HFFc6 (cell line): ENCODE measurements around the gene HEATR3. TPM values are rescaled to one million over a fixed set of nuclear protein-coding genes. Genes with fewer than 3 reads are reported as not detected.
"Not testable (repeated sequence)": the region's sequence is repeated elsewhere in the genome, so short reads cannot be mapped to it uniquely, and the experiment has no call there.

Experiments
- DNase-seq: peaks from one replicate; pipeline ENCODE4 v3.0.0-alpha.2; 2018
- H3K27ac Mint-ChIP-seq: 2 replicates; pipeline ENCODE4 v1.8.0; 2020; ENCODE audit warnings: mild to moderate bottlenecking, mixed read lengths
- H3K27me3 Mint-ChIP-seq: 2 replicates; pipeline ENCODE4 v1.8.0; 2021; ENCODE audit warnings: mild to moderate bottlenecking, moderate library complexity, mixed read lengths; ENCODE audit not compliant: insufficient read depth
- H3K36me3 Mint-ChIP-seq: 2 replicates; pipeline ENCODE4 v1.8.0; 2021; ENCODE audit warnings: low read depth, mixed read lengths
- H3K4me1 Mint-ChIP-seq: 2 replicates; pipeline ENCODE4 v1.8.0; 2020; ENCODE audit warnings: low read depth, mixed read lengths
- H3K4me3 Mint-ChIP-seq: 2 replicates; pipeline ENCODE4 v1.8.0; 2020; ENCODE audit warnings: mild to moderate bottlenecking, moderate library complexity, mixed read lengths
- H3K9me3 Mint-ChIP-seq: 2 replicates; pipeline ENCODE4 v1.8.0; 2020; ENCODE audit warnings: mild to moderate bottlenecking, mixed read lengths
- CTCF ChIP-seq: fragments of 200-600 bp; sonication (generic); IDR thresholded peaks from 2 replicates; pipeline ENCODE4 v1.5.0; 2021; ENCODE audit warnings: antibody characterized with exemption, mild to moderate bottlenecking
- total RNA-seq, 6 experiments: library from RNA; stranded (reverse); fragmentation: NEBNext Ultra II Directional; extraction: Animal tissue kit (Norgen Biotek cat#: 25700); gene quantifications; 2 replicates in 1 of 6; 3 replicates in 5 of 6; pipeline ENCODE4 v1.2.3, GENCODE V29; 2021

The HEATR3 gene
- total RNA-seq, 6 experiments from 2014 or later = 17.2 to 23.8 (median 19.6) TPM

DNA sequence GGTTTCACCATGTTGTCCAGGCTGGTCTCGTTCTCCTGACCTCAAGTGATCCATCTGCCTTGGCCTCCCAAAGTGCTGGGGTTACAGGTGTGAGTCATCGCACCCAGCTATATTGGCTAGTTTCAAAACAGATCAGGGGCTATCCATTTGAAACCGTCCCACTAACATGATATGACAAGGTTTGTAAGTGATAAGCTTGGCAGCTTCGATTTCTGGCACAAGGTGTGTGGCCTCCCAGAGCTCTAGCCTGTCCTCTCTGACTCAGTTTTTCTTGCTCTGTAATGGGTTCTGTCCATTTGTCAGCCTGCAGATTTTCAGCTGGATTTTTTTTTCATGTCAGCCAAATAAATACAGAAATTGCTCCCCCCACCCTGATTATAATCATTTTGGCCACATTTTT is 55.5 kb downstream of the HEATR3 start:
- H3K27ac Mint-ChIP-seq = no peak overlapping the region
- peaks cover 5% of the 10 kb centered on the region; the same call in 1 of the 2 replicates for H3K36me3 Mint-ChIP-seq
- no peaks in the 10 kb centered on the region for H3K9me3 Mint-ChIP-seq
- no peak overlapping the region for H3K4me3 Mint-ChIP-seq
- H3K4me1 Mint-ChIP-seq = no peaks in the 10 kb centered on the region
- no peak for DNase-seq
- no peak for TF ChIP-seq CTCF
- H3K27me3 Mint-ChIP-seq = peaks cover 20% of the 10 kb centered on the region

DNA sequence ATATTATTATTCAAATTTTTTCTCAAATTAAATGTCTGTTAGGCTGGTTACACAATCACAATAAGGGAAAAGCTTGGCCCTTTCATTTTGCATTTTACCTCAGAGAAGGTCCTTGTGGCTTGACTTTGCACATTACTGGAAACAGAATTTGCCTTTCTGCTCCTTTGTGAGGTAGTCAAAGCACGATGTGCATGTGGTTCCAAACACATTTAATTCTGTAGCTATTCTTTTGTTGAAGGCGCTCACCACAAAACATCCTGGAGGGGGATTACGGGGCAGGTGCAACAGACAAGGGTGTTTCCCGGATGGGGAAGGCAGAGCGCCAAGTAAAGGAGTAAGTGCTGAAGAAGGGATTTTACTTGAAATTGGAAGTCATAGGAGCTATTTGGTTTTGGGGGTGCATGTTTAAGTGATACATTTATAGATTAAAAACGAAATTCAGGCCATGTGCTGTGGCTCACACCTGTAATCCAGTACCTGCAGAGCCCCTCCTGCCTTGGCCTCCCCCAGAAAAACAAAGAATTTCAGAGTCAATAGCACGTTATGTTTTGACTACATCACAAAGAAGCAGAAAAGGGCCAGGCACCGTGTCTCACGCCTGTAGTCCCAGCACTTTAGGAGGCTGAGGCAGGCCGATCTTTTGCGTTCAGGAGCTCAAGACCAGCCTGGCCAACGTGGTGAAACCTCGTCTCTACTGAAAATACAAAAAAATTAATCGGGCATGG is 56.1 kb downstream of the HEATR3 start:
- no peak for TF ChIP-seq CTCF
- Mint-ChIP-seq H3K27ac (no peak overlapping the region), H3K4me1 (no peaks in the 10 kb centered on the region), H3K27me3 (peaks cover 20% of the 10 kb centered on the region), H3K4me3 (no peak overlapping the region), H3K9me3 (no peaks in the 10 kb centered on the region), H3K36me3 (peaks cover 5% of the 10 kb centered on the region; the same call in 1 of the 2 replicates)
- DNase-seq = no peak

DNA sequence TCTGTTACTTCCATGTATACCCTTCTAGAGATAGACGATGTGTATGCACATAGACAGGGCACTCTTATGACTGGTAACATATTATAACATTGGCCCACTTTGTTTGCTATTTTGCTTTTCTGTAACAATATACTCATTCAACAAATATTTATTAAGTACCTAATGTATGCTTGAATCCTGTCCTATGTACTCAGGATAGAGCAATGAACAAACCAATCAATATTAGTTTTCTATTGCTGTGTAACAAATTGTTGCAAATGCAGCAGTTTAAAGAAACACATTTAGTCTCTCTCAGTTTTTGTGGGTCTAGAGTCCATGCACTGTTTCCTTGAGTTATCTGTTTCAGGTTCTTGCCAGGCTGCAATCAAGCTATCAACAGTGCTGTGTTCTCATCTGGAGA is 57.6 kb downstream of the HEATR3 start:
- no peak overlapping the region for H3K4me3 Mint-ChIP-seq
- no peak for TF ChIP-seq CTCF
- DNase-seq = no peak
- H3K27me3 Mint-ChIP-seq = peaks cover 22% of the 10 kb centered on the region
- H3K36me3 Mint-ChIP-seq = peaks cover 5% of the 10 kb centered on the region; the same call in 1 of the 2 replicates
- H3K9me3 Mint-ChIP-seq = no peaks in the 10 kb centered on the region
- H3K27ac Mint-ChIP-seq = no peak overlapping the region
- H3K4me1 Mint-ChIP-seq = no peaks in the 10 kb centered on the region

DNA sequence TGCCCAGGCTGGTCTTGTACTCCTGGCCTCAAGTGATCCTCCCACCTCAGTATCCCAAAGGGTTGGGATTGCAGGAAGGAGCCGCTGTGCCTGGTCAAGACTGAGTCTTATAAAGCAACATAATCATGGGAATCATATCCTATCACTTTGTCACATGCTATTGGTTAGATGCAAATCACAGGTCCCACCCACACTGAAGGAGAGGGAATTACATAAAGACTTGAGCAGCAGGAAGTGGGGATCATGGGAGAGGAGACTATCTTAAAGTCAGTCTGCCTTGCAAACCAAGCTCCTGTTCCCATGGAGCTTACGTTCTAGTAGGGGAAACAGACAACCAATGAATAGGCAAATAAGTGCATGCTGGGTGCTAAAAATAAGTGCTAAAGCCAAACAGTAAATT is 59.0 kb downstream of the HEATR3 start:
- DNase-seq = no peak
- no peak for TF ChIP-seq CTCF
- H3K4me1 Mint-ChIP-seq = no peaks in the 10 kb centered on the region
- peaks cover 5% of the 10 kb centered on the region; the same call in 1 of the 2 replicates for H3K36me3 Mint-ChIP-seq
- H3K27me3 Mint-ChIP-seq = peaks cover 16% of the 10 kb centered on the region
- H3K9me3 Mint-ChIP-seq = no peaks in the 10 kb centered on the region
- H3K4me3 Mint-ChIP-seq = no peak overlapping the region
- no peak overlapping the region for H3K27ac Mint-ChIP-seq

DNA sequence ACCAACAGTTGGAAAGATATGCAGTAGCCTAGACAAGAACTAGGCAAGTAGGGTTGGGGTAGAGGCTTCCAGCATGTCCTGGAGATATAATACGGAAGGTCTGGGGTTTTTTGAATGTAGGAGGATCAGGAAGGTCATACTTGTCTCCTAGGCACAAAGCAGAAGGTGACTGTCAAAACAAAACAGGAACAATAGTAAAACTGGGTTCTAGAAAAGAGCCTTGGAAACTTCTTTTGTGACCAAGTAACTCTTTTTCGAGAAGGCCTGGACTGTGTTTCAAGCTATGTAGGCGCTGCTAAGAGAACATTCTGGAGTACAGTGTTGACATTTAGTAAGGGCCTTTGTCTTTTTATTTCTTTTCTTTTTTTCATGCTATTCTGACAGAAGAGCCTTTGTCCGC is 60.4 kb downstream of the HEATR3 start:
- Mint-ChIP-seq H3K4me1 (no peaks in the 10 kb centered on the region), H3K9me3 (no peaks in the 10 kb centered on the region), H3K27me3 (peaks cover 18% of the 10 kb centered on the region), H3K36me3 (peaks cover 5% of the 10 kb centered on the region; the same call in 1 of the 2 replicates), H3K4me3 (no peak overlapping the region), H3K27ac (no peak overlapping the region)
- no peak for DNase-seq
- TF ChIP-seq CTCF = no peak

DNA sequence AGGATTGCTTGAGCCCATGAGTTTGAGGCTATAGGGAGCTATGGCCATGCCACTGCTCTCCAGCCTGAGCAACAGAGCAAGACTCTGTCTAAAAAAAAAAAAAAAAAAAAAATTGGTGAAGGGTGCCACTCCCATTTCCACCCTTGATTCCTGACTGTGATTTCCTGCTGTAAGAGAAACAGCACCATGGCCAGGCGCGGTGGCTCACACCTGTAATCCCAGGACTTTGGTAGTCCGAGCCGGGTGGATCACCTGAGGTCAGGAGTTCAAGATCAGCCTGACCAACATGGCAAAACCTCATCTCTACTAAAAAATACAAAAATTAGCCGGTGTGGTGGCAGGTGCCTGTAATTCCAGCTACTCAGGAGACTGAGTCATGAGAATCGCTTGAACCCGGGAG is 66.8 kb downstream of the HEATR3 start:
- DNase-seq, H3K27me3 Mint-ChIP-seq, H3K27ac Mint-ChIP-seq, H3K9me3 Mint-ChIP-seq, H3K36me3 Mint-ChIP-seq, H3K4me1 Mint-ChIP-seq, H3K4me3 Mint-ChIP-seq: not testable (repeated sequence)
